HG03460 (cell line): ENCODE measurements around the gene AUTS2.

Source experiments
- ATAC-seq: cut with Tn5 transposase; IDR thresholded peaks from one replicate; pipeline ENCODE4 v1.9.1; 2021; ENCODE audit not compliant: unreplicated experiment

AUTS2 gene

GRCh38 chr7:70214071-70214470, 615.8 kb downstream of the AUTS2 start:
- no peak for ATAC-seq

- ATAC-seq, result no peak
Observed at GRCh38 chr7:70215491-70215890, 617.2 kb downstream of the AUTS2 start.

GRCh38 chr7:70217571-70217970, 619.3 kb downstream of the AUTS2 start:
- no peak for ATAC-seq

- no peak for ATAC-seq
Observed at GRCh38 chr7:70218006-70218405, 619.7 kb downstream of the AUTS2 start.

GRCh38 chr7:70219061-70219460, 620.8 kb downstream of the AUTS2 start:
- ATAC-seq, result no peak

GRCh38 chr7:70229242-70229641, 631.0 kb downstream of the AUTS2 start:
- ATAC-seq, result no peak

GRCh38 chr7:70230761-70231160, 632.5 kb downstream of the AUTS2 start:
- ATAC-seq, result no peak

GRCh38 chr7:70233776-70234175, 635.5 kb downstream of the AUTS2 start:
- ATAC-seq, result no peak

GRCh38 chr7:70237256-70237655, 639.0 kb downstream of the AUTS2 start:
- no peak for ATAC-seq

GRCh38 chr7:70237831-70238575, 639.7 kb downstream of the AUTS2 start:
- peak; percentile 100 for ATAC-seq

- no peak for ATAC-seq
Observed at GRCh38 chr7:70239918-70240317, 641.6 kb downstream of the AUTS2 start.

GRCh38 chr7:70240873-70241272, 642.6 kb downstream of the AUTS2 start:
- ATAC-seq, result no peak

- no peak for ATAC-seq
Observed at GRCh38 chr7:70241536-70242175, 643.4 kb downstream of the AUTS2 start.

- no peak for ATAC-seq
Observed at GRCh38 chr7:70242826-70243225, 644.6 kb downstream of the AUTS2 start.

- ATAC-seq, result no peak
Observed at GRCh38 chr7:70243443-70243842, 645.2 kb downstream of the AUTS2 start.

- no peak for ATAC-seq
Observed at GRCh38 chr7:70257921-70258320, 659.6 kb downstream of the AUTS2 start.

- no peak for ATAC-seq
Observed at GRCh38 chr7:70259502-70259901, 661.2 kb downstream of the AUTS2 start.

- no peak for ATAC-seq
Observed at GRCh38 chr7:70263471-70264255, 665.4 kb downstream of the AUTS2 start.

- no peak for ATAC-seq
Observed at GRCh38 chr7:70266186-70266585, 667.9 kb downstream of the AUTS2 start.

- no peak for ATAC-seq
Observed at GRCh38 chr7:70267381-70268120, 669.3 kb downstream of the AUTS2 start.

GRCh38 chr7:70268179-70268578, 669.9 kb downstream of the AUTS2 start:
- ATAC-seq, result no peak
